Measurements from ENCODE around the gene PSMB7.
"Not testable (repeated sequence)": the region's sequence is repeated elsewhere in the genome, so short reads cannot be mapped to it uniquely, and the experiment has no call there.

PSMB7 gene

DNA sequence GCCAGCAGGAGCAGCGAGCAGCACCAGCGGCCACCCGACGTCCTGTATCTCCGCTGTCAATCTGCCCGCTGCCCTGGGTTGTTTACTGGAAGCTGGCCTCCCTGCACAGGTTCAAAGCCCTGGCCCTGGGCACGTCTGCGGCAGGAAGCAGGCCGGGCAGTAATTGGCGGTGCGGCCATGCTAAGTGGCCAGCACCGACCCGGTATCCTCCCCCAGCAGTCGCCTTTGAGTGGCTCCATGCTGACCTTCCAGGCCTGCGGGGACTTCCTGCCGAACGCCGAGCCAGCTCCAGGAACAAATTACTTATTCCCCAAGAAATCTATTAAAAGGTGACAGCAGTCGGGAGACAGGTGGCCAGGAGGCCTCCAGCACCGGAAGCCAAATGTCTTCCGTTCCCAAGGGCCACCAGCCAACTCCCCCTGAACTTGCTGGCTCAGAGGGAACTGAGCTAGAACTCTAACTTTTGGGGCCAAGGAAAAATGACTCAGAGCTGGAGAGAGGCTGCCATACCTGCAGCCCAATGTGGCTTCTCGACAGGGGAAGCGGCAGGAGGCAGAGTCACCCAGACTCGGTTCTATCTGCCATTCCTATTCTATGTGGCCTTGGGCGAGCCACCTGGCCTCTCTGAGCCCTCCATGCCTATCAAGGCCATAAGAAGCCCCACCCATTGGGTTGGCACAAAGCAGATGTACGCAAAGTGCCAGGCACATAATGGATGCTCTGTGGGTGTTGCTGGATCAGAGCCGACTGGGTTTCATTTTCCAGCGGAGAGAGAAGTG is 13.7 kb upstream of the PSMB7 start:
- Histone ChIP-seq H4K20me1 (no peaks in the 10 kb centered on the region), H3K9me3 (no peaks in the 10 kb centered on the region), H3K27me3 (no peaks in the 10 kb centered on the region), H3K4me2 (no peak overlapping the region), H3K4me3 (no peak overlapping the region), H3K36me3 (no peaks in the 10 kb centered on the region), H3K27ac (no peak overlapping the region), H3K9ac (no peak overlapping the region), H3K4me1 (no peaks in the 10 kb centered on the region)
- TF ChIP-seq Cebpa-rat (IDR thresholded peaks at IDR 0.05), result no peak

DNA sequence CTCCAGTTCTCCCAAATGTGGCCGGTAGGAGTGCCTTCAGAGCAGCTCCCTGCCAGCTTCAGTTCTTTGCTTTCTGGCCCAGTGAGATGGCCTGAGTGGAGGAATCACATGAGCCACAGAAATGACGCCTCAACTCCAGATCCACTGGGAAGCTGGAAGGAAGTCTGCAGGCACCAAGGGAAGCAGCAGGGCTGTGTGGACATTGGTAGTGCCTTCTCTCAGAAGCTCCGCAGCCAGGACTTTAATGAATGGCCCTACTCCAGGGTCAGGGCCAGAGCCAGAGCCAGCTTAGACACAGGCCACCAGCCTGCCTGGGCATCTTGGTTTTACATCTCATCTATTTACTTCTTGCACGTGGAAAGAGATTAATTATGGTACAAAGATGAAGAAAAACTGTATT is 12.0 kb upstream of the PSMB7 start:
- H3K27ac ChIP-seq, result no peak overlapping the region
- no peak overlapping the region for H3K9ac ChIP-seq
- H3K36me3 ChIP-seq, result no peaks in the 10 kb centered on the region
- H3K4me1 ChIP-seq, result no peaks in the 10 kb centered on the region
- no peak overlapping the region for H3K4me3 ChIP-seq
- no peak overlapping the region for H3K4me2 ChIP-seq
- no peaks in the 10 kb centered on the region for H4K20me1 ChIP-seq
- TF ChIP-seq Cebpa-rat (IDR thresholded peaks at IDR 0.05), result no peak
- no peaks in the 10 kb centered on the region for H3K9me3 ChIP-seq
- H3K27me3 ChIP-seq, result no peaks in the 10 kb centered on the region

- Histone ChIP-seq H3K27me3 (no peaks in the 10 kb centered on the region), H3K9me3 (no peaks in the 10 kb centered on the region), H3K36me3 (no peaks in the 10 kb centered on the region), H3K4me3 (no peak overlapping the region), H3K4me1 (peaks cover 1% of the 10 kb centered on the region), H3K27ac (no peak overlapping the region), H3K9ac (no peak overlapping the region), H3K4me2 (no peak overlapping the region), H4K20me1 (no peaks in the 10 kb centered on the region)
- no peak for TF ChIP-seq Cebpa-rat (IDR thresholded peaks at IDR 0.05)
Observed at GRCh38 chr9:124426361-124426760, 11.1 kb upstream of the PSMB7 start.

DNA sequence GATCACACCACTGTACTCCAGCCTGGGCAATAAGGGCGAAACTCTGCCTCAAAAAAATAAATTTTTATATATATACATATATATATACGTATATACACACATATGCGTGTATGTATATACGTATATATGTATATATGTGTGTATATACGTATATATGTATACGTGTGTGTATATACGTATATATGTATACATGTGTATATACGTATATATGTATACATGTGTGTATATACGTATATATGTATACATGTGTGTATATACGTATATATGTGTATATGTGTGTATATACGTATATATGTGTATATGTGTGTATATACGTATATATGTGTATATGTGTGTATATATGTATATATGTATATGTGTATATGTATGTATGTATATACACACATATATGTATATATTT is 10.5 kb upstream of the PSMB7 start:
- not testable (repeated sequence) for H3K9me3 ChIP-seq, H3K4me2 ChIP-seq, H3K9ac ChIP-seq, H3K4me1 ChIP-seq, H3K4me3 ChIP-seq, H3K27me3 ChIP-seq, H4K20me1 ChIP-seq, H3K27ac ChIP-seq, H3K36me3 ChIP-seq

GRCh38 chr9:124423591-124423990 is 8.3 kb upstream of the PSMB7 start:
- no peaks in the 10 kb centered on the region for H4K20me1 ChIP-seq
- peaks cover 29% of the 10 kb centered on the region for H3K4me1 ChIP-seq
- no peak for TF ChIP-seq Cebpa-rat (IDR thresholded peaks at IDR 0.05)
- no peak overlapping the region for H3K9ac ChIP-seq
- H3K27me3 ChIP-seq, result no peaks in the 10 kb centered on the region
- H3K36me3 ChIP-seq, result no peaks in the 10 kb centered on the region
- no peak overlapping the region for H3K4me2 ChIP-seq
- H3K27ac ChIP-seq, result no peak overlapping the region
- H3K9me3 ChIP-seq, result no peaks in the 10 kb centered on the region
- no peak overlapping the region for H3K4me3 ChIP-seq

GRCh38 chr9:124423155-124423554 is 7.9 kb upstream of the PSMB7 start:
- Histone ChIP-seq H3K27me3 (no peaks in the 10 kb centered on the region), H3K9ac (no peak overlapping the region), H3K36me3 (no peaks in the 10 kb centered on the region), H4K20me1 (no peaks in the 10 kb centered on the region), H3K9me3 (no peaks in the 10 kb centered on the region), H3K27ac (no peak overlapping the region), H3K4me3 (no peak overlapping the region), H3K4me1 (peaks cover 29% of the 10 kb centered on the region), H3K4me2 (no peak overlapping the region)
- TF ChIP-seq Cebpa-rat (IDR thresholded peaks at IDR 0.05), result no peak

- peak overlapping the region; percentile 43 for H3K4me2 ChIP-seq
- H3K27ac ChIP-seq, result no peak overlapping the region
- H3K4me3 ChIP-seq, result no peak overlapping the region
- H3K9me3 ChIP-seq, result no peaks in the 10 kb centered on the region
- no peaks in the 10 kb centered on the region for H3K27me3 ChIP-seq
- H3K9ac ChIP-seq, result no peak overlapping the region
- peaks cover 29% of the 10 kb centered on the region for H3K4me1 ChIP-seq
- no peak for TF ChIP-seq Cebpa-rat (IDR thresholded peaks at IDR 0.05)
- no peaks in the 10 kb centered on the region for H3K36me3 ChIP-seq
- no peaks in the 10 kb centered on the region for H4K20me1 ChIP-seq
Observed at GRCh38 chr9:124420991-124421543, 5.8 kb upstream of the PSMB7 start.

GRCh38 chr9:124419832-124420489 is 4.7 kb upstream of the PSMB7 start:
- no peak overlapping the region for H3K4me3 ChIP-seq

DNA sequence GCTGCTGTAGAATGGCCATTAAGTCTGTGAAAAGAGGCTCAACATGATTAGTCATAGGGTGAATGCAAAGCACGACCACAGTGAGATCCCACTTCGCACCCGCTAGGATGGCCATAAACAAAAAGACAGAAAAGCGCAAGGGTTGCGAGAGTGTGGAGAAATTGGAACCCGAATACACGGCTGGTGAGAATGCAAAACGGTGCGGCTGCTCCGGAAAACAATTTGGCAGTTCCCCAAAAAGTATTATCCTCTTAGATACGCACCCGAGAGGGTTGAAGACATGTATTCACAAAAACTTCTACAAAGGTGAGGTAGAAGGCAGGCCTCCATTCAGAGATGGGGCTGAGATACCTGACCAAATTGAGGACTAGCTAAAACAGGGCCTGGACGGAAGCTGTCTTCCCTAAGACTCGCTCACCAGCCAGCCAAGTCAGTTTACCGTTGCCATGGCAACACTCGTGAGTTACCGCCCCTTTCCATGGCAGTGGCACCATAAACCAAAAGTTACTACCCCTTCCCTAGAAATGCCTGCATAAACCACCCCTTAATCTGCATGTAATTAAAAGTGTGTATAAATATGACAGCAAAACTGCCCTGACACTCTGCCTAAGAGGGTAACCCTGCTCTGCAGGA is 726 bp upstream of the PSMB7 start:
- Histone ChIP-seq H3K9ac (no peak overlapping the region), H3K27me3 (no peaks in the 10 kb centered on the region)

More at GRCh38 chr9:124419832-124420489, 4.7 kb upstream of the PSMB7 start:
- Histone ChIP-seq H3K4me2 (peak overlapping the region; percentile 43), H3K9me3 (no peaks in the 10 kb centered on the region; the same call in 1 of the 2 replicates), H3K27ac (peak overlapping the region; percentile 31; the same call in 1 of the 2 replicates), H3K9ac (no peak overlapping the region; the same call in 1 of the 2 replicates), H3K36me3 (no peaks in the 10 kb centered on the region), H3K4me1 (peaks cover 29% of the 10 kb centered on the region), H4K20me1 (no peaks in the 10 kb centered on the region), H3K27me3 (no peaks in the 10 kb centered on the region)
- TF ChIP-seq Cebpa-rat (IDR thresholded peaks at IDR 0.05), result no peak

More for the DNA sequence above, 726 bp upstream of the PSMB7 start:
- H3K4me1 ChIP-seq, result peaks cover 39% of the 10 kb centered on the region
- peak overlapping the region; percentile 91 for H3K4me3 ChIP-seq
- TF ChIP-seq Cebpa-rat (IDR thresholded peaks at IDR 0.05), result no peak
- H3K36me3 ChIP-seq, result peaks cover 33% of the 10 kb centered on the region
- no peaks in the 10 kb centered on the region; the same call in 1 of the 2 replicates for H3K9me3 ChIP-seq
- H3K4me2 ChIP-seq, result no peak overlapping the region
- peaks cover 7% of the 10 kb centered on the region; the same call in 1 of the 2 replicates for H4K20me1 ChIP-seq
- H3K27ac ChIP-seq, result no peak overlapping the region

All from BLaER1 (cell line).